ENCODE data around the gene PPFIA1.
"Not testable (repeated sequence)": the region's sequence is repeated elsewhere in the genome, so short reads cannot be mapped to it uniquely, and the experiment has no call there.

The PPFIA1 gene

GRCh38 chr11:70288721-70289120, 18.2 kb downstream of the PPFIA1 start:
- H3K9ac ChIP-seq (ENCODE audit: low read length): no peak overlapping the region
- H3K4me1 ChIP-seq (ENCODE audit: control insufficient read depth, insufficient read depth, low read length): no peaks in the 10 kb centered on the region
- H3K27me3 ChIP-seq (ENCODE audit: control insufficient read depth, insufficient read depth, low read length): no peaks in the 10 kb centered on the region
- H3K36me3 ChIP-seq (ENCODE audit: control insufficient read depth, insufficient read depth, low read length): no peaks in the 10 kb centered on the region
- H3K9me3 ChIP-seq (ENCODE audit: control insufficient read depth, low read length): no peaks in the 10 kb centered on the region
- H3K4me3 ChIP-seq (ENCODE audit: low read length): no peak overlapping the region

GRCh38 chr11:70289582-70289981, 19.1 kb downstream of the PPFIA1 start:
- H3K36me3 ChIP-seq (ENCODE audit: control insufficient read depth, insufficient read depth, low read length): no peaks in the 10 kb centered on the region
- no peaks in the 10 kb centered on the region for H3K27me3 ChIP-seq (ENCODE audit: control insufficient read depth, insufficient read depth, low read length)
- no peak overlapping the region for H3K4me3 ChIP-seq (ENCODE audit: low read length)
- no peaks in the 10 kb centered on the region for H3K9me3 ChIP-seq (ENCODE audit: control insufficient read depth, low read length)
- H3K9ac ChIP-seq (ENCODE audit: low read length): no peak overlapping the region
- no peaks in the 10 kb centered on the region for H3K4me1 ChIP-seq (ENCODE audit: control insufficient read depth, insufficient read depth, low read length)

- H3K9me3 ChIP-seq (ENCODE audit: control insufficient read depth, low read length): no peaks in the 10 kb centered on the region
- H3K9ac ChIP-seq (ENCODE audit: low read length): no peak overlapping the region
- no peaks in the 10 kb centered on the region for H3K27me3 ChIP-seq (ENCODE audit: control insufficient read depth, insufficient read depth, low read length)
- H3K36me3 ChIP-seq (ENCODE audit: control insufficient read depth, insufficient read depth, low read length): no peaks in the 10 kb centered on the region
- H3K4me3 ChIP-seq (ENCODE audit: low read length): no peak overlapping the region
- H3K4me1 ChIP-seq (ENCODE audit: control insufficient read depth, insufficient read depth, low read length): no peaks in the 10 kb centered on the region
These were observed 20.0 kb downstream of the PPFIA1 start for GRCh38 chr11:70290361-70291065.

GRCh38 chr11:70292166-70292565, 21.7 kb downstream of the PPFIA1 start:
- Histone ChIP-seq H3K27me3 (ENCODE audit: control insufficient read depth, insufficient read depth, low read length) (no peaks in the 10 kb centered on the region), H3K4me3 (ENCODE audit: low read length) (no peak overlapping the region), H3K36me3 (ENCODE audit: control insufficient read depth, insufficient read depth, low read length) (no peaks in the 10 kb centered on the region), H3K9ac (ENCODE audit: low read length) (no peak overlapping the region), H3K9me3 (ENCODE audit: control insufficient read depth, low read length) (no peaks in the 10 kb centered on the region), H3K4me1 (ENCODE audit: control insufficient read depth, insufficient read depth, low read length) (no peaks in the 10 kb centered on the region)

- Histone ChIP-seq H3K4me3 (ENCODE audit: low read length) (no peak overlapping the region), H3K4me1 (ENCODE audit: control insufficient read depth, insufficient read depth, low read length) (no peaks in the 10 kb centered on the region), H3K36me3 (ENCODE audit: control insufficient read depth, insufficient read depth, low read length) (no peaks in the 10 kb centered on the region), H3K9me3 (ENCODE audit: control insufficient read depth, low read length) (no peaks in the 10 kb centered on the region), H3K27me3 (ENCODE audit: control insufficient read depth, insufficient read depth, low read length) (no peaks in the 10 kb centered on the region), H3K9ac (ENCODE audit: low read length) (no peak overlapping the region)
These were observed 22.4 kb downstream of the PPFIA1 start for GRCh38 chr11:70292863-70293262.

GRCh38 chr11:70295166-70295565, 24.7 kb downstream of the PPFIA1 start:
- not testable (repeated sequence) for H3K4me3 ChIP-seq (ENCODE audit: low read length); H3K36me3 ChIP-seq (ENCODE audit: control insufficient read depth, insufficient read depth, low read length); H3K9me3 ChIP-seq (ENCODE audit: control insufficient read depth, low read length); H3K9ac ChIP-seq (ENCODE audit: low read length); H3K4me1 ChIP-seq (ENCODE audit: control insufficient read depth, insufficient read depth, low read length); H3K27me3 ChIP-seq (ENCODE audit: control insufficient read depth, insufficient read depth, low read length)

- Histone ChIP-seq H3K36me3 (ENCODE audit: control insufficient read depth, insufficient read depth, low read length) (no peaks in the 10 kb centered on the region), H3K9ac (ENCODE audit: low read length) (no peak overlapping the region), H3K4me3 (ENCODE audit: low read length) (no peak overlapping the region), H3K9me3 (ENCODE audit: control insufficient read depth, low read length) (no peaks in the 10 kb centered on the region), H3K27me3 (ENCODE audit: control insufficient read depth, insufficient read depth, low read length) (no peaks in the 10 kb centered on the region), H3K4me1 (ENCODE audit: control insufficient read depth, insufficient read depth, low read length) (no peaks in the 10 kb centered on the region)
These were observed 26.2 kb downstream of the PPFIA1 start for GRCh38 chr11:70296681-70297080.

- no peaks in the 10 kb centered on the region for H3K27me3 ChIP-seq (ENCODE audit: control insufficient read depth, insufficient read depth, low read length)
- H3K36me3 ChIP-seq (ENCODE audit: control insufficient read depth, insufficient read depth, low read length): no peaks in the 10 kb centered on the region
- no peak overlapping the region for H3K4me3 ChIP-seq (ENCODE audit: low read length)
- H3K4me1 ChIP-seq (ENCODE audit: control insufficient read depth, insufficient read depth, low read length): no peaks in the 10 kb centered on the region
- no peaks in the 10 kb centered on the region for H3K9me3 ChIP-seq (ENCODE audit: control insufficient read depth, low read length)
- H3K9ac ChIP-seq (ENCODE audit: low read length): no peak overlapping the region
These were observed 26.9 kb downstream of the PPFIA1 start for GRCh38 chr11:70297341-70297740.

- H3K27me3 ChIP-seq (ENCODE audit: control insufficient read depth, insufficient read depth, low read length): no peaks in the 10 kb centered on the region
- H3K4me3 ChIP-seq (ENCODE audit: low read length): no peak overlapping the region
- no peak overlapping the region for H3K9ac ChIP-seq (ENCODE audit: low read length)
- H3K9me3 ChIP-seq (ENCODE audit: control insufficient read depth, low read length): no peaks in the 10 kb centered on the region
- no peaks in the 10 kb centered on the region for H3K36me3 ChIP-seq (ENCODE audit: control insufficient read depth, insufficient read depth, low read length)
- no peaks in the 10 kb centered on the region for H3K4me1 ChIP-seq (ENCODE audit: control insufficient read depth, insufficient read depth, low read length)
These were observed 27.9 kb downstream of the PPFIA1 start for GRCh38 chr11:70298243-70298915.

GRCh38 chr11:70299636-70300035, 29.1 kb downstream of the PPFIA1 start:
- no peaks in the 10 kb centered on the region for H3K9me3 ChIP-seq (ENCODE audit: control insufficient read depth, low read length)
- H3K4me3 ChIP-seq (ENCODE audit: low read length): no peak overlapping the region
- no peaks in the 10 kb centered on the region for H3K27me3 ChIP-seq (ENCODE audit: control insufficient read depth, insufficient read depth, low read length)
- no peaks in the 10 kb centered on the region for H3K4me1 ChIP-seq (ENCODE audit: control insufficient read depth, insufficient read depth, low read length)
- H3K9ac ChIP-seq (ENCODE audit: low read length): no peak overlapping the region
- no peaks in the 10 kb centered on the region for H3K36me3 ChIP-seq (ENCODE audit: control insufficient read depth, insufficient read depth, low read length)

GRCh38 chr11:70301191-70301590, 30.7 kb downstream of the PPFIA1 start:
- H3K9ac ChIP-seq (ENCODE audit: low read length): no peak overlapping the region
- H3K4me1 ChIP-seq (ENCODE audit: control insufficient read depth, insufficient read depth, low read length): no peaks in the 10 kb centered on the region
- H3K9me3 ChIP-seq (ENCODE audit: control insufficient read depth, low read length): no peaks in the 10 kb centered on the region
- no peaks in the 10 kb centered on the region for H3K27me3 ChIP-seq (ENCODE audit: control insufficient read depth, insufficient read depth, low read length)
- H3K4me3 ChIP-seq (ENCODE audit: low read length): no peak overlapping the region
- no peaks in the 10 kb centered on the region for H3K36me3 ChIP-seq (ENCODE audit: control insufficient read depth, insufficient read depth, low read length)

- no peak overlapping the region for H3K9ac ChIP-seq (ENCODE audit: low read length)
These were observed 31.4 kb downstream of the PPFIA1 start for GRCh38 chr11:70301721-70302418.

More at GRCh38 chr11:70301721-70302418, 31.4 kb downstream of the PPFIA1 start:
- Histone ChIP-seq H3K4me3 (ENCODE audit: low read length) (no peak overlapping the region), H3K36me3 (ENCODE audit: control insufficient read depth, insufficient read depth, low read length) (no peaks in the 10 kb centered on the region), H3K27me3 (ENCODE audit: control insufficient read depth, insufficient read depth, low read length) (no peaks in the 10 kb centered on the region), H3K4me1 (ENCODE audit: control insufficient read depth, insufficient read depth, low read length) (peaks cover 4% of the 10 kb centered on the region), H3K9me3 (ENCODE audit: control insufficient read depth, low read length) (no peaks in the 10 kb centered on the region)
